GM18517 (cell line): ENCODE data around the gene BCAP31.
"Not testable (repeated sequence)": the region's sequence is repeated elsewhere in the genome, so short reads cannot be mapped to it uniquely, and the experiment has no call there.

ENCODE experiments used
- ATAC-seq: cut with Tn5 transposase; IDR thresholded peaks from one replicate; pipeline ENCODE4 v1.9.1; 2021; ENCODE audit warnings: mild to moderate bottlenecking, moderate library complexity; ENCODE audit not compliant: unreplicated experiment

Gene BCAP31

GRCh38 chrX:153719238-153719637 is 4.9 kb downstream of the BCAP31 start:
- ATAC-seq: no peak

DNA sequence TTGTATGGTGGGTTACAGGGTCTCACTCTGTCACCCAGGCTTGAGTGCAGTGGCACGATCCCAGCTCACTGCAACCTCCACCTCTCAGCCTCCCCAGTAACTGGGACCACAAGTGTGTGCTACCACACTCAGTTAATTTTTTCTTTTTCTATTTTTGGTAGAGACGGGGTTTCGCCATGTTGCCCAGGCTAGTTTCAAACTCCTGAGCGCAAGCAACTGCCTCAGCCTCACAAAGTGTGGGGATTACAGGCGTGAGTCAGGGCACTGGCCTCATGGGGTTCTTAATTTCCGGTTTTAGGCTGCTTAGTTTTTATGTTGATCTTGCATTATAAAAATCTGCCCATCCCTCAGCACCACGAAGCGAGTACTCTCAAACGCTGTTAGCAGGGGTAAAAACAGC is 6.7 kb downstream of the BCAP31 start:
- ATAC-seq: no peak

DNA sequence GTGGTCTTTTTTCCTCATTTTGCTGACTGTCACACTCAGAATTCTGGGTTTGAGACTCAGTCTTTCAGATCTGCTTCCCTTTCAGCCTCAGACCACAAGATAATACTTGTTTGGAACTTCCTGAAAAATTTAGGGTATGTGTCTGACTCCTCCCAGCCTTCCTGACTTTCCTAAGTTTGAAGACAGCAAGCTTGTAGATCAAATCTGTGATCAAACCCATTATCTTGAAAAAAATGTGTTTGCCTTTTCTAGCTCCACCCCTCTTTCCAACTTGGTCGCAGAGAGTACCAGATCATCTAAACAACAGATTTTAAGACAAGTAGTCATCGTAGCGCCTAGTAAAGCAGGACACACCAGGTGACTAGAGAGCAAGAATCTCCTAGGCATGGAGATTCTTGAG is 9.9 kb downstream of the BCAP31 start:
- ATAC-seq: no peak

DNA sequence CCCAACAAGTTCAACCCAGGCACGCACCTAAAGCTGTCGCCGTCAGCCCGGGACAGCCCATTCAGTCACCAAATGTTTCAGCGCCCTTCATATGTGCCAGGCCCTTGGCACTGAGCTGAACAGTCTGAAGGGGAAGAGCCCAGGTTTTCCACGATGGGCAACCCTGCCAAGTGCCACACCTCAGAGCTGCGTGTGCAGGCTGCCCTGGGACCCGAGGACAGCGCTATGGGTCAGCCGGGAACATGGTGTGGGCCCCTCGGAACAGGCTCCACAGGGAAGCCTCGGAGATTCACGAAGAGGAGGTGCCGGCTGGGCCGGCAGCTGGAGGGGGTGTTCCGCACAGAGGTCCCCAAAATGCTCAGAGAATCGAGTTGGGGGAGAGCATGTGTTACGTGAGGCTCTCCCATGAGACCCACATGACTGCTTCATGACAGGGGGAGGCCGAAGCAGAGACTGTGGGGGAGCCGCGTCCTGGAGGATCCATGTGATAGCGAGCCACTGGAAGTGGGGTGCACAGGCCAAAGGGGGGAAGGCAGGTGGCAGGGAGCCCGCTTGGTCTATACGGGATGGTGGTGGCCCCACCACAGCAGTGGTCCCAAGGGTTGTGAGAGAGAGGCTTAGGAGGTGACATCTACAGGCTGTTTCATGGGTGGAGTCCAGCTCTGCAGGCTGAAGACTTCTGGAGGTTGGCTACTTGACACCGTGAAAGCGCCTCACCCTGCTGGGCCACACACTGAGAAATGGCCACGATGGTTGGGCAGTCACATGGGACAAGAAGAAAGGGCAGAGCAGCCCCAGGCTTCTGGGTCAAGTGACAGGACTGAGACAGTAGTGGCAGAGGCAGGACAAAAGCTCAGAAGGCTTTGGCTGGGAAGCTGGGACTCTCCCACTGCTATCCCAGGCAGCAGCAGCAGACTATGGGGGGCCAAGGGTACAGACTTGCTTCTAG is 14.2 kb downstream of the BCAP31 start:
- no peak for ATAC-seq

- no peak for ATAC-seq
These were observed 15.8 kb downstream of the BCAP31 start for GRCh38 chrX:153708415-153708814.

GRCh38 chrX:153707406-153707805 is 16.8 kb downstream of the BCAP31 start:
- no peak for ATAC-seq

- ATAC-seq: no peak
These were observed 17.4 kb downstream of the BCAP31 start for GRCh38 chrX:153706799-153707198.

DNA sequence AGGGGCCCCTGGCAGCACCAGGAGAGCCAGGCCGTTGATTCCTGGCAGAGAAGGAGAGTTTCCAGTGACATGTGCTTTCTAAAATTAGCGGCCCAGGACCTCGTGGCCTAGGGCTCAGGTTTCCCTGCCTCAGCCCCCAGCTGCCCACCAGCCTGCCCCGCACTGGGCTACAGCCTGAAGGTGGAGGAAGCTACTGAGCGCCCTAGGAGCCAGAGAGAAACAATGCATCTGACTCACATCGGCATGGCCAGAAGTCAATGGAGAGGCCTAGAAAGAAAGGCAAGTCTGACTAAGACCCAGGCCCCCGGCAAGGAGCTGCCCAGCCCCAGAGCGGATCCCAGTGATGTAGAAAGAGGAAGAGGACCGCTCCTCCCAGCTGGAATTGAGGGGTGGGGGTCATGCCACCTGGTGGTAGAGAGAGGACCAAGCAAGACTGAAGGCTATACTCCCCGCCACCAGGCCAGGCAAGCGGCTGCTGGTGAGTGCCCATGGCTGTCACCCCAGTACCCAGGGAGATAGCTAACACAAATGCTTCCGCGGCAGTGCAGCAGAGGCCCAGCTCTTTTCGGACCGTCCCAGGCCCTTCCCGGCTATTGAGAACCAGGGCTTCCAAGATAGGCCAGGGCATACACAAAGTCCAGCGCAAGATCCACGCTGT is 18.7 kb downstream of the BCAP31 start:
- ATAC-seq: not testable (repeated sequence)

GRCh38 chrX:153704631-153705402 is 19.4 kb downstream of the BCAP31 start:
- ATAC-seq: not testable (repeated sequence)

DNA sequence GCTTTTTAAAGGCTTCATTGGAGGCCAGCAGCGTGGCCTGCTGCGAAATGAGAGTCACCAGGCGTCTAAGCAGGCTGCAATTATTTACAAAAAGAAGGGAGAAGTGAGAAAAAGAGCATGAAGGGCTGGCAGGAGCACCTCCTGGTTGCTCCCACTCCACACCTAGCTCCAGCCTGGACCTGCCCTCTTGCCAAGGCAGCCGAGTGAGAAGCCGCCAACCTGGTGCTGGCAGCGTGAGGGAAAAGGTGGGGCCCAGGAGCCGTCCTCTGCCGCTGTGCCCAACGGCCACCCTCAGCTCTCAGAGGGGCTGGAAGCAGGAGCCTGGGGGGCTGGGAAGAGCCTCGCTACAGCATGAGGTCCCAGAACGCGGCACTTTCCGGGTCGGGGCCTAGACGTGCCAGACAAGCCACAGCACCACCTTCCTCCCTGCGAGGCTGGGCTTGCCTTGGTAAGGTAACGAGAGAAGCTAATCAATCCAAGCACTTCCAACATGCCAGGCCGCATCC is 20.1 kb downstream of the BCAP31 start:
- ATAC-seq: no peak

GRCh38 chrX:153703036-153703370 is 21.2 kb downstream of the BCAP31 start:
- no peak for ATAC-seq

DNA sequence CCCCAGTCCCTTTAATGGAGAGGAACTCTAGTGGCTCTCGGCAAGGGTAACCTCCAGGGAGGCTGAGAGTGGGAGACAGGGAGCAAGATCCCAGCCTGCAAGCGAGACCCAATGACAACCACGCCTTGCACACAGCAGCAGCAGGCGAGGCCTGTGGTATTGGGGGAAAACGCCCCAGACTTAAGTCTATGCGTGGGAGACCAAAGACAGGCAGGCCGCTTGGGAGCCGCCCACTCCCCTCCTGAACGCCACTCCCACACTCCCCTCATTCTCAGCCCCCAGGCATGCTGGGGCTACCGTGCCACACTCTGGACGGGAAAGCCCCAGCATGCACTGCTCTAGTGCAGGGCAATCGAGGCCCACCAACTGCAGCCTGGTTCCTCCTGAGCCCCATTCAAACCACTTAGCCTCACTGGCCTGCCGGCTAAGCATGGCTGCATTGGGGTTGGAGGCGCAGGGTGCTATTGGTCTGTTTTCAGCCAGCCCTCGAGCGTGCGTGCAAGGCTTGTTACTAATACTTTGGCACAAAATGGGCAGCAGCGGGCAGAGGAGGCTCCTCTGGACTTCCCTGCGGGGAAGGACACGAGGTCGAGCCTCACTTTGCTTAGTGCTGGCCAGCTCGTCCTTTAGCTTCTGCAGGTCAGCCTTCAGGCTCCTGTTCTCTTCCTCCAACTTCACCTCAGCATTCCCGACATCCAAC is 21.7 kb downstream of the BCAP31 start:
- no peak for ATAC-seq

DNA sequence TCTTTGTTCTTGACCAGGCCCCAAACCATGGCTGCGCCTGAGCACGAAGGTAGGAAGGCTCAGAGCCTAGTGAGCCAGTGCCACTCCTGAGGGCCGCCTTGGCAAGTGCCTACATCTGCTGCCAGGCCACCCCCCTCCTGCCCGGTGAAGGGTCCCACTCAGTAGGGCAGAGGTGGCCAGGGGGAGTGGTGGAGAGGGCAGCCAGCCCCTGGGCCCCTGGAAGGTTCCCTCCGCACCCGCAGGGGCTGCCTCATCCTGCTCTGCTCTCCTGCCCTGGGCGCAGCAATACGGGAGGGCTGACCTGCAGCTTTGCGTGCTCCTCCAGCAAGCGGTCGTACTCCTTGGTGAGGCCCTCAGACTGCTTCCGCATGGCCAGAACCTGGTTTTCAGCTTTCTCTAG is 22.5 kb downstream of the BCAP31 start:
- no peak for ATAC-seq

GRCh38 chrX:153700967-153701366 is 23.2 kb downstream of the BCAP31 start:
- ATAC-seq: no peak

GRCh38 chrX:153700376-153700945 is 23.7 kb downstream of the BCAP31 start:
- ATAC-seq: no peak

DNA sequence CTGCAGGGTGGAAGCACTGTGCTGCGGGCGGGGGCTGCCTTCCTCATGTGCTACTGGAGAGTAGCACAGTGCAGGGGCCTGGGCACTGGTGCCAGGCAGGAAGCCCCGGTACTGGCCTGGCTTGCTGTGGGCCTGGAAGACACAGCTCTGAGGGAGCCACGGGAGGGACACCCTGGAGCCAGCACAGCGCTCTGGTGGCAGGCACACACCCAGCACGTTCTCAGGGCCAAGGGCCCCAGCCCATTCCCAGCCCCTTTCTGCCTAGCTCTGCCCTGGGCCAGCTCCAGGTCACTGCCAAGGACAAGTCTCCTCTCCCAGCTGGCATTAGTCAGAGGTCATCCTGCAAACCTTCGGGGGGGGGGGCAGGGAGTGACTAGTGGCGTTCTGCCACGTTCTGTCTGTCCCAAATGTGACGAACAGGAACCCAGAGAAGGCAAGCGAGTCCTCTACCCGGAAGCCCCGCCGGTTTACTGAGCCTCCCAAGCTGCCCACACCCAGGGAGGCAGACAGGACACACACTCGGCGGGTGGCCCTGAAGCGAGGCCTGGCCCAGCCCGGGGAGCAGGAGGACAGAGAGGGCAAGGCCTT is 24.3 kb downstream of the BCAP31 start:
- not testable (repeated sequence) for ATAC-seq

- not testable (repeated sequence) for ATAC-seq
These were observed 24.9 kb downstream of the BCAP31 start for GRCh38 chrX:153699210-153699783.

DNA sequence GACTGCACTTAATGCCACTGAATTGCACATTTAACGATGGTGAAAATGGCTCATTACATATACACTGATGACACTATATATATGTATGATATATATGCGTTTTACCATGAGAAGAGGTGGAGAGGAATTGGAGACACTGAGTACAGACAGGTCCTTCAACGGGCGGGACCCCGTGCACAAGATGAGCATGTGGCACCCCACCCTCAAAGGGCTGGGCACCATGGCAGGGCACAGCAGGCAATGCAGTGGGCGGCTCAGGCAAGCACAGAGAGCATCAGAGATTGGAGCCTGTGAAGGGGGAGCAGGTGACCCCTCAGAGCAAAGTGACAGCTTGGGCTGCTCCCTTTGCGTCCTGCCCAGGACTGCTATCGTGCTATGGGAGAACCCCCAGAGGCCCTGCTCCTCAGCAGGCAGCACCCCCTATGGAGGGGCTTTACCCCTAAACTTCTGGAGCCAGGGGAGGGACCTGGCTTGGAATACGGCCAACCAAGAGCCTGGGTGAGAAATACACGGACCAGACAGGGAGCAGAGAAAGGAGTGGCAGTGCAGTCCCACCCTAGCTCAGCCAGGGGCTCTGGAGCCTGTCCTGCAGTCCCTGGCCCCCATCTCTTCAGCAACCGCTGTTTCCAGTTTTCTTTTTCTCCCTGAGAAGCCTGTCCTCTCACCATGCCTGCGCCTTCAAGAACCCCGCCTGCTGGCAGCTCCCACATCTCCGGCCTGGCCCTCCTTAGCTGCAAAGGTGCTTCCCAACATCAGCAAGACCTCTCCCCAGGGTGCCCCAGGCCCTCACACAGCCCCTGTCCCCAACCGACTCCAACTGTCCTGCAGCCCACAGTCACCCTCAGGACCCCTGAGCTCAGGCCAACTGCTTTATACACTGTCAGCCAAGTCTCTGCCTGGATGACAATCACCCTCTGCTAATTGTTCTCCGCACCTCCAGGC is 26.0 kb downstream of the BCAP31 start:
- ATAC-seq: no peak
